ENCODE data around the gene BTBD1. TPM values are rescaled to one million over a fixed set of nuclear protein-coding genes. Genes with fewer than 3 reads are reported as not detected.

BTBD1 gene
- total and polyA plus RNA-seq, 9 donors: 24.3 to 85.5 (median 44.4) TPM

DNA sequence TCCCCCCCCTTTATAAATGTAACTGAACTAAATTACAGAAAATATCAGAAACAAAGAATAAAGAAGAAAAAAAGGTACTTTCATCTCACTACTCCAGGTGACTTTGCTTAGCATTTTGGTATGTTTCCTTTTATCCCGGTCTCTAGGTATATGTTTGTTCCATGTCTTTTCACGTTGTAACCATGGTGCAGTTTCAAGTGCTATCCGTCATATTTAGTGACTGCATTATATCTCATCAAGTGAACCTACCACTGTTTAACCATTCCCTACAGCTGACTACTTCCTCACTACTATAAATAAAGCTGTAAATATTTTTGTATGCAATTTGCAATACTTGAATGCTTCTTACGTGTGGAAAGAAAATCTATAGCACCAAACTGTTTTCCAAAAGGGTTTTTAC lies 2.2 kb downstream of the BTBD1 start:
- peak overlapping the region; percentile 84 for H3K4me3 ChIP-seq
- H3K27me3 ChIP-seq: no peaks in the 10 kb centered on the region
- WGBS, 3 donors: 52 to 65% (median 53%) methylated on average over 4 of the region's 4 CpGs
- peaks cover 15% of the 10 kb centered on the region for H3K4me1 ChIP-seq (ENCODE audit: insufficient read depth)
- intact Hi-C loops (cut with DNase I): loop anchor here in 2 of 4 donors (5.0 to 10.0 kb wide), 2 partner anchors 50 to 142 kb away; partner anchors contain the start of genes C15orf40 (in 1 of the 2) and HDGFL3 (in 1 of the 2)
- H3K9me3 ChIP-seq: no peaks in the 10 kb centered on the region
- H3K36me3 ChIP-seq: no peaks in the 10 kb centered on the region
- TF ChIP-seq POLR2A (IDR thresholded peaks at IDR 0.05): no peak
- TF ChIP-seq, protein P1, sequence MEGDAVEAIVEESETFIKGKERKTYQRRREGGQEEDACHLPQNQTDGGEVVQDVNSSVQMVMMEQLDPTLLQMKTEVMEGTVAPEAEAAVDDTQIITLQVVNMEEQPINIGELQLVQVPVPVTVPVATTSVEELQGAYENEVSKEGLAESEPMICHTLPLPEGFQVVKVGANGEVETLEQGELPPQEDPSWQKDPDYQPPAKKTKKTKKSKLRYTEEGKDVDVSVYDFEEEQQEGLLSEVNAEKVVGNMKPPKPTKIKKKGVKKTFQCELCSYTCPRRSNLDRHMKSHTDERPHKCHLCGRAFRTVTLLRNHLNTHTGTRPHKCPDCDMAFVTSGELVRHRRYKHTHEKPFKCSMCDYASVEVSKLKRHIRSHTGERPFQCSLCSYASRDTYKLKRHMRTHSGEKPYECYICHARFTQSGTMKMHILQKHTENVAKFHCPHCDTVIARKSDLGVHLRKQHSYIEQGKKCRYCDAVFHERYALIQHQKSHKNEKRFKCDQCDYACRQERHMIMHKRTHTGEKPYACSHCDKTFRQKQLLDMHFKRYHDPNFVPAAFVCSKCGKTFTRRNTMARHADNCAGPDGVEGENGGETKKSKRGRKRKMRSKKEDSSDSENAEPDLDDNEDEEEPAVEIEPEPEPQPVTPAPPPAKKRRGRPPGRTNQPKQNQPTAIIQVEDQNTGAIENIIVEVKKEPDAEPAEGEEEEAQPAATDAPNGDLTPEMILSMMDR (IDR thresholded peaks at IDR 0.05): no peak
- no peak for TF ChIP-seq EP300 (IDR thresholded peaks at IDR 0.05)
- no peak for DNase-seq
- H3K27ac ChIP-seq: no peak overlapping the region

DNA sequence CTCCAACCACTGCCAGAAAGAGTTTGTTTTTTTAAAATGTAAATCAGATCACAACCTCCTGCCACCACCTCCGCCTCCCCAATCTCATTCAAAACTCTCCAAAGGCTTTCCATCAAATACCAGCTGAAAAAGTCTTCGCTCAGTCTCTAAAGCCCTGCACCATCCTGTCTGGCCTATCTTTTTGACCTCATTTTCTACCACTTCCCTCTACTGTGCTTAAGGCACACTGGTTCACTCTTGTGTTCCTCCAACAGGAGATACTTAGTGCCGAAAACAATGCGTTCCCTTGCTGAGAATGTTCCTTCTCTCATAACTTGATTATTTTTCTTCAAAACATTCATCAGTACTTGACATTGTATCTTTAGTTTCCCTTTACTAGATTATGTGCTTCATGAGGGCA lies 3.5 kb downstream of the BTBD1 start:
- WGBS, 3 donors: 90 to 95% (median 95%) methylated on average over 4 of the region's 4 CpGs
- intact Hi-C loops (cut with DNase I): loop anchor here in 1 of 4 donors (10.0 kb wide), 1 partner anchor 49 kb away; the partner anchor contains the start of gene C15orf40
- TF ChIP-seq, protein P1 (IDR thresholded peaks at IDR 0.05): no peak
- TF ChIP-seq EP300 (IDR thresholded peaks at IDR 0.05) (no peak), POLR2A (IDR thresholded peaks at IDR 0.05) (no peak)
- H3K27me3 ChIP-seq: no peaks in the 10 kb centered on the region
- H3K27ac ChIP-seq: no peak overlapping the region
- H3K4me1 ChIP-seq (ENCODE audit: insufficient read depth): peaks cover 15% of the 10 kb centered on the region
- no peaks in the 10 kb centered on the region for H3K9me3 ChIP-seq
- no peaks in the 10 kb centered on the region for H3K36me3 ChIP-seq
- no peak overlapping the region for H3K4me3 ChIP-seq
- DNase-seq: no peak

DNA sequence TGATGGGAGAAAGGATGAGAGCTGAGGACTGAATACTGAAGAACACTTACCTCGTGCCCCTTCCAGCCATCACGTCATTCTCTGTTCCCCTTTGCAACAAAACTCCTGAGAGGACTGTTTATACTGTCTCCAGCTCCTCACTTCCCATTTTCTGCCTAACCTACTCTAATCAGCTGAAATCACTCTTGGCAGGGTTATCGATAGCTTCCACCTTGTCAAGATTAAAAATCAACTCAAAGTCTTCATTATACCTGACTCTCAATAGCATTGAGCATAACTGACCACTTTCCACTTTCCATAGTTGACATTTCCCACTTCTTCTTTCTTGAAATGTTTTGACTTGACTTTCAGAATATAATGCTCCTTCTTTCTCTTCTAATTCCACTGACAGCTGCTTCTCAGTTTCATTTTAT lies 4.3 kb downstream of the BTBD1 start:
- no peak overlapping the region for H3K4me3 ChIP-seq
- WGBS, 3 donors: 72 to 86% (median 78%) methylated on average over 3 of the region's 3 CpGs
- intact Hi-C loops (cut with DNase I): loop anchor here in 1 of 4 donors (10.0 kb wide), 1 partner anchor 48 kb away; the partner anchor contains the start of gene C15orf40
- DNase-seq: no peak
- no peaks in the 10 kb centered on the region for H3K36me3 ChIP-seq
- TF ChIP-seq EP300 (IDR thresholded peaks at IDR 0.05) (no peak), POLR2A (IDR thresholded peaks at IDR 0.05) (no peak)
- TF ChIP-seq, protein P1 (IDR thresholded peaks at IDR 0.05): no peak
- H3K27me3 ChIP-seq: no peaks in the 10 kb centered on the region
- H3K9me3 ChIP-seq: no peaks in the 10 kb centered on the region
- peaks cover 16% of the 10 kb centered on the region for H3K4me1 ChIP-seq (ENCODE audit: insufficient read depth)
- no peak overlapping the region for H3K27ac ChIP-seq

DNA sequence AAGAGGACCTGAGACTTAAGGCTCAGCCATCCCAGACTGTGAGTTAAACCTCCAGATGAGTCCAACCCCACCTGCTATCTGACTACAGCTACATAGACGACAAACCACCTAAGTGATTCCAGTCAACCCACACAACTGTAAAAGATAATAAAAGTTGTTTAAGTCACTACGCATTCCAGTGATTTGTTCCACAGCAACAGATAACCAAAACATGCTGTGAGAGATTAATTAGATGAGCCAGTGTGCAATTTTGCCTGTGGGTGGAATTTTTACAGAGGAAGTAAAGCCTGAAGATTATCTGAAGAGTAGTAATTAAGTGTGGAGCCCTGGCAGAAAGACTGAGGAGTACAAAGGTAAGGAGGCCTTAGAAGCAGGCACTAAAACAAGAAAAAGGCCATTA lies 5.4 kb downstream of the BTBD1 start:
- peaks cover 20% of the 10 kb centered on the region for H3K4me1 ChIP-seq (ENCODE audit: insufficient read depth)
- WGBS, 3 donors: 17 to 22% (median 17%) methylated on average over 2 of the region's 2 CpGs

More for the DNA sequence above, 5.4 kb downstream of the BTBD1 start:
- intact Hi-C loops (cut with DNase I): loop anchor here in 1 of 4 donors (10.0 kb wide), 1 partner anchor 47 kb away; the partner anchor contains the start of gene C15orf40
- no peaks in the 10 kb centered on the region for H3K9me3 ChIP-seq
- TF ChIP-seq, protein P1 (IDR thresholded peaks at IDR 0.05): no peak
- no peak for TF ChIP-seq POLR2A (IDR thresholded peaks at IDR 0.05)
- no peak for TF ChIP-seq EP300 (IDR thresholded peaks at IDR 0.05)
- no peaks in the 10 kb centered on the region for H3K27me3 ChIP-seq
- no peaks in the 10 kb centered on the region for H3K36me3 ChIP-seq
- no peak for DNase-seq
- no peak overlapping the region for H3K4me3 ChIP-seq
- H3K27ac ChIP-seq: no peak overlapping the region
